HepG2 (cell line): Measurements from ENCODE around the gene PRKCZ. TPM values are rescaled to one million over a fixed set of nuclear protein-coding genes. Genes with fewer than 3 reads are reported as not detected.

Source experiments
- BRD4 ChIP-seq: sonication (generic); formaldehyde crosslinking; IDR thresholded peaks from 2 replicates; pipeline ENCODE4 v1.4.0; 2020; ENCODE audit warnings: missing genetic modification reagents
- ESRRA ChIP-seq: sonication (generic); formaldehyde crosslinking; IDR thresholded peaks from 2 replicates; pipeline ENCODE4 v1.5.1; 2020; ENCODE audit warnings: mild to moderate bottlenecking, low read depth, missing genetic modification reagents
- GZF1 ChIP-seq: sonication (generic); formaldehyde crosslinking; IDR thresholded peaks from 2 replicates; pipeline ENCODE4 v1.5.1; 2020; ENCODE audit warnings: mild to moderate bottlenecking, missing genetic modification reagents
- JUND ChIP-seq: sonication (generic); formaldehyde crosslinking; IDR thresholded peaks from 2 replicates; pipeline ENCODE4 v1.8.0; 2022; ENCODE audit warnings: mild to moderate bottlenecking, missing genetic modification reagents
- KLF16 ChIP-seq, 2 experiments: sonication (generic) in 1 of 2; formaldehyde crosslinking in 1 of 2; IDR thresholded peaks; 2 replicates each; pipeline versions ENCODE4 v1.6.1 to v1.8.0; 2016 to 2023; ENCODE audit warnings: missing genetic modification reagents in 2 of 2, missing compliant biosample characterization in 1 of 2
- RFX3 ChIP-seq: IDR thresholded peaks from 2 replicates; pipeline ENCODE4 v1.6.1; 2016; ENCODE audit warnings: missing biosample characterization, missing genetic modification reagents
- SNAPC2 ChIP-seq: sonication (generic); formaldehyde crosslinking; IDR thresholded peaks from 2 replicates; pipeline ENCODE4 v1.8.1; 2022; ENCODE audit warnings: mild to moderate bottlenecking, missing genetic modification reagents
- XBP1 ChIP-seq: sonication (generic); formaldehyde crosslinking; IDR thresholded peaks from 2 replicates; pipeline ENCODE4 v1.5.0; 2020; ENCODE audit warnings: missing genetic modification reagents
- ZNF256 ChIP-seq: sonication (generic); formaldehyde crosslinking; conservative IDR thresholded peaks from 2 replicates; pipeline ENCODE4 v1.4.0; 2020; ENCODE audit warnings: missing genetic modification reagents
- ZNF607 ChIP-seq: sonication (generic); formaldehyde crosslinking; IDR thresholded peaks from 2 replicates; pipeline ENCODE4 v1.5.1; 2020; ENCODE audit warnings: missing genetic modification reagents, mild to moderate bottlenecking, borderline replicate concordance
- polyA plus RNA-seq, 8 experiments: library from polyadenylated mRNA; depleted of rRNA in 3 of 8; stranded (reverse) in 7 of 8; unstranded in 1 of 8; fragments of >200 nt; fragmentation: Illumina TruSeq in 4 of 8; extraction: Trizol in 4 of 8; gene quantifications; 2 replicates each; pipeline versions ENCODE4 v1.2.1 to v1.2.3, GENCODE V29; 2011 to 2016; ENCODE audit warnings: low read depth in 4 of 8, missing spikeins in 1 of 8, mixed read lengths in 1 of 8; ENCODE audit not compliant: insufficient read depth in 1 of 8
- total RNA-seq, 5 experiments: library from RNA; depleted of rRNA; stranded (reverse); fragments of >200 nt; fragmentation: Illumina TruSeq; extraction: Trizol; gene quantifications; 2 replicates each; pipeline ENCODE4 v1.2.3, GENCODE V29; 2016; ENCODE audit warnings: low read depth in 1 of 5
- TF ChIP-seq, protein P1 (sequence below), 2 experiments: IDR thresholded peaks; 2 replicates each; pipeline ENCODE4 v1.6.1; 2011 to 2012; ENCODE audit warnings: low read length in 2 of 2, borderline replicate concordance in 1 of 2, low read depth in 1 of 2, mild to moderate bottlenecking in 1 of 2, moderate library complexity in 1 of 2
- TF ChIP-seq, protein P2 (sequence below): sonication (generic); formaldehyde crosslinking; IDR thresholded peaks from 2 replicates; pipeline ENCODE4; 2020; ENCODE audit warnings: missing genetic modification reagents, mild to moderate bottlenecking, borderline replicate concordance
- TF ChIP-seq, protein P3 (sequence below): sonication (generic); formaldehyde crosslinking; conservative IDR thresholded peaks from 2 replicates; pipeline ENCODE4 v1.8.0; 2022; ENCODE audit warnings: low read depth, missing genetic modification reagents
- TF ChIP-seq, protein P4 (sequence below): sonication (generic); formaldehyde crosslinking; IDR thresholded peaks from 2 replicates; pipeline ENCODE4 v1.5.0; 2020; ENCODE audit warnings: missing genetic modification reagents
- TF ChIP-seq, protein P5 (sequence below): IDR thresholded peaks from 2 replicates; pipeline ENCODE4 v1.6.1; 2018; ENCODE audit warnings: missing genetic modification reagents

The PRKCZ gene
- total and polyA plus RNA-seq, 2 of the 13 experiments (the other 11 are each of a cell fraction or from before 2014, with no cell fraction given), result 34.7 to 85.2 TPM

DNA sequence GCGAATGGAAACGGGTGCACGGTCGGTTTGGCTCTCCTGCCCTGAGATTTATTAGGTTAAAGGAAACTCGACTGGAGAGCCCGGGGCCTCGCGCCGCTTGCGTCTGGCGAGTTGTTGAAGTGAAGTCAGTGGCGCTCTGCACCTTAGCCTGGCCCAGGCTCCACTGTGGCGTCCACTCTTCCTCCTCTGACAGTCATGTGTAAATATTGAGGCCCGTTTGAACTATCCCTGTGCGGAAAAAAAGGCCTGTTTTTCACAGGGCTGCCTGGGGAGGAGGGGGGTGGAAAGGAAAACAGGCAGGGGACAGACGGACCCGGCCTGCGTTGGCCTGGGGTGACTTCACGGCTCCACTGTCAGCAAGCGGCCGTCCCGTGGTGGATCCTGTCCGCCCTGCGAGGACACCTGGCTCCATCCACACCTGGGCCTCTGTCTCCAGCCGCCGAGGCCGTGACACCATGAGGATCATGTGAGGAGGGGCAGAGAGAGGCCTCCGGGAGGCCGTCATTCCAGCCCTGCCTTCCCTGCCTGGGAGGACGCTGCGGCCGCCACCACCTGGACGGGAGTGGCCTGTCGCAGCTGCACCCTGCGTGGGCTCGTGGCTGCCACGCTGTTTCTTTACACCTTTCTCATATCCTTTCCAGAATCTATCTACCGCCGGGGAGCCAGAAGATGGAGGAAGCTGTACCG is 84.6 kb downstream of the PRKCZ start (continued):
- TF ChIP-seq, protein P1, sequence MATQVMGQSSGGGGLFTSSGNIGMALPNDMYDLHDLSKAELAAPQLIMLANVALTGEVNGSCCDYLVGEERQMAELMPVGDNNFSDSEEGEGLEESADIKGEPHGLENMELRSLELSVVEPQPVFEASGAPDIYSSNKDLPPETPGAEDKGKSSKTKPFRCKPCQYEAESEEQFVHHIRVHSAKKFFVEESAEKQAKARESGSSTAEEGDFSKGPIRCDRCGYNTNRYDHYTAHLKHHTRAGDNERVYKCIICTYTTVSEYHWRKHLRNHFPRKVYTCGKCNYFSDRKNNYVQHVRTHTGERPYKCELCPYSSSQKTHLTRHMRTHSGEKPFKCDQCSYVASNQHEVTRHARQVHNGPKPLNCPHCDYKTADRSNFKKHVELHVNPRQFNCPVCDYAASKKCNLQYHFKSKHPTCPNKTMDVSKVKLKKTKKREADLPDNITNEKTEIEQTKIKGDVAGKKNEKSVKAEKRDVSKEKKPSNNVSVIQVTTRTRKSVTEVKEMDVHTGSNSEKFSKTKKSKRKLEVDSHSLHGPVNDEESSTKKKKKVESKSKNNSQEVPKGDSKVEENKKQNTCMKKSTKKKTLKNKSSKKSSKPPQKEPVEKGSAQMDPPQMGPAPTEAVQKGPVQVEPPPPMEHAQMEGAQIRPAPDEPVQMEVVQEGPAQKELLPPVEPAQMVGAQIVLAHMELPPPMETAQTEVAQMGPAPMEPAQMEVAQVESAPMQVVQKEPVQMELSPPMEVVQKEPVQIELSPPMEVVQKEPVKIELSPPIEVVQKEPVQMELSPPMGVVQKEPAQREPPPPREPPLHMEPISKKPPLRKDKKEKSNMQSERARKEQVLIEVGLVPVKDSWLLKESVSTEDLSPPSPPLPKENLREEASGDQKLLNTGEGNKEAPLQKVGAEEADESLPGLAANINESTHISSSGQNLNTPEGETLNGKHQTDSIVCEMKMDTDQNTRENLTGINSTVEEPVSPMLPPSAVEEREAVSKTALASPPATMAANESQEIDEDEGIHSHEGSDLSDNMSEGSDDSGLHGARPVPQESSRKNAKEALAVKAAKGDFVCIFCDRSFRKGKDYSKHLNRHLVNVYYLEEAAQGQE (IDR thresholded peaks at IDR 0.05; ENCODE audit: borderline replicate concordance in 1 of 2, low read depth in 1 of 2, low read length in 2 of 2), result peak in 1 of 2 experiments; percentile 28; a peak in 1 of 4 replicates
- no peak for TF ChIP-seq RFX3
- peak; percentile 34; the same call in 1 of the 2 replicates for TF ChIP-seq JUND (CRISPR knock-in tag)
- no peak for TF ChIP-seq ZNF607 (CRISPR knock-in tag)
- TF ChIP-seq, protein P2, sequence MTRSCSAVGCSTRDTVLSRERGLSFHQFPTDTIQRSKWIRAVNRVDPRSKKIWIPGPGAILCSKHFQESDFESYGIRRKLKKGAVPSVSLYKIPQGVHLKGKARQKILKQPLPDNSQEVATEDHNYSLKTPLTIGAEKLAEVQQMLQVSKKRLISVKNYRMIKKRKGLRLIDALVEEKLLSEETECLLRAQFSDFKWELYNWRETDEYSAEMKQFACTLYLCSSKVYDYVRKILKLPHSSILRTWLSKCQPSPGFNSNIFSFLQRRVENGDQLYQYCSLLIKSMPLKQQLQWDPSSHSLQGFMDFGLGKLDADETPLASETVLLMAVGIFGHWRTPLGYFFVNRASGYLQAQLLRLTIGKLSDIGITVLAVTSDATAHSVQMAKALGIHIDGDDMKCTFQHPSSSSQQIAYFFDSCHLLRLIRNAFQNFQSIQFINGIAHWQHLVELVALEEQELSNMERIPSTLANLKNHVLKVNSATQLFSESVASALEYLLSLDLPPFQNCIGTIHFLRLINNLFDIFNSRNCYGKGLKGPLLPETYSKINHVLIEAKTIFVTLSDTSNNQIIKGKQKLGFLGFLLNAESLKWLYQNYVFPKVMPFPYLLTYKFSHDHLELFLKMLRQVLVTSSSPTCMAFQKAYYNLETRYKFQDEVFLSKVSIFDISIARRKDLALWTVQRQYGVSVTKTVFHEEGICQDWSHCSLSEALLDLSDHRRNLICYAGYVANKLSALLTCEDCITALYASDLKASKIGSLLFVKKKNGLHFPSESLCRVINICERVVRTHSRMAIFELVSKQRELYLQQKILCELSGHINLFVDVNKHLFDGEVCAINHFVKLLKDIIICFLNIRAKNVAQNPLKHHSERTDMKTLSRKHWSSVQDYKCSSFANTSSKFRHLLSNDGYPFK (CRISPR knock-in tag), result no peak; the same call in 1 of the 2 replicates
- no peak for TF ChIP-seq ZNF256 (CRISPR knock-in tag)
- TF ChIP-seq BRD4 (CRISPR knock-in tag), result peak; percentile 55
- TF ChIP-seq SNAPC2, result 0 out of 2 replicates have a peak, but pooled peaks have one; percentile 79
- no peak for TF ChIP-seq GZF1 (CRISPR knock-in tag)
- TF ChIP-seq XBP1, result no peak
- TF ChIP-seq, protein P3, sequence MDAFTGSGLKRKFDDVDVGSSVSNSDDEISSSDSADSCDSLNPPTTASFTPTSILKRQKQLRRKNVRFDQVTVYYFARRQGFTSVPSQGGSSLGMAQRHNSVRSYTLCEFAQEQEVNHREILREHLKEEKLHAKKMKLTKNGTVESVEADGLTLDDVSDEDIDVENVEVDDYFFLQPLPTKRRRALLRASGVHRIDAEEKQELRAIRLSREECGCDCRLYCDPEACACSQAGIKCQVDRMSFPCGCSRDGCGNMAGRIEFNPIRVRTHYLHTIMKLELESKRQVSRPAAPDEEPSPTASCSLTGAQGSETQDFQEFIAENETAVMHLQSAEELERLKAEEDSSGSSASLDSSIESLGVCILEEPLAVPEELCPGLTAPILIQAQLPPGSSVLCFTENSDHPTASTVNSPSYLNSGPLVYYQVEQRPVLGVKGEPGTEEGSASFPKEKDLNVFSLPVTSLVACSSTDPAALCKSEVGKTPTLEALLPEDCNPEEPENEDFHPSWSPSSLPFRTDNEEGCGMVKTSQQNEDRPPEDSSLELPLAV (CRISPR knock-in tag), result no peak
- TF ChIP-seq, protein P4, sequence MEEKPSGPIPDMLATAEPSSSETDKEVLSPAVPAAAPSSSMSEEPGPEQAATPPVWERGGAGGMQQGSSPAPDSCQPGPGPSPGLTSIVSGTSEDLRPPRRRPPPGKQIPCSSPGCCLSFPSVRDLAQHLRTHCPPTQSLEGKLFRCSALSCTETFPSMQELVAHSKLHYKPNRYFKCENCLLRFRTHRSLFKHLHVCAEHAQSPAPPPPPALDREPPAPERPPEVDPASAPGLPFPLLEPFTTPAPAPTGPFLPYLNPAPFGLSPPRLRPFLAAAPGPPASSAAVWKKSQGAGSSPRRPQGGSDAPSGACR (CRISPR knock-in tag), result peak; percentile 28; the same call in 1 of the 2 replicates
- TF ChIP-seq KLF16 (CRISPR knock-in tag; IDR thresholded peaks at IDR 0.05), result peak in 1 of 2 experiments; percentile 64; a peak in 2 of 4 replicates
- TF ChIP-seq ESRRA, result peak; percentile 48; the same call in 1 of the 2 replicates
- TF ChIP-seq, protein P5, sequence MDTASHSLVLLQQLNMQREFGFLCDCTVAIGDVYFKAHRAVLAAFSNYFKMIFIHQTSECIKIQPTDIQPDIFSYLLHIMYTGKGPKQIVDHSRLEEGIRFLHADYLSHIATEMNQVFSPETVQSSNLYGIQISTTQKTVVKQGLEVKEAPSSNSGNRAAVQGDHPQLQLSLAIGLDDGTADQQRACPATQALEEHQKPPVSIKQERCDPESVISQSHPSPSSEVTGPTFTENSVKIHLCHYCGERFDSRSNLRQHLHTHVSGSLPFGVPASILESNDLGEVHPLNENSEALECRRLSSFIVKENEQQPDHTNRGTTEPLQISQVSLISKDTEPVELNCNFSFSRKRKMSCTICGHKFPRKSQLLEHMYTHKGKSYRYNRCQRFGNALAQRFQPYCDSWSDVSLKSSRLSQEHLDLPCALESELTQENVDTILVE (CRISPR knock-in tag), result peak; percentile 58
